GM21825 (cell line): ENCODE data around the gene SLX4IP.
A peak's percentile ranks its signal among the peaks of the same experiment; 100 is the strongest.

Experiments
- ATAC-seq: cut with Tn5 transposase; IDR thresholded peaks from one replicate; pipeline ENCODE4 v1.9.1; 2021; ENCODE audit warnings: mild to moderate bottlenecking, moderate library complexity; ENCODE audit not compliant: unreplicated experiment

SLX4IP gene

DNA sequence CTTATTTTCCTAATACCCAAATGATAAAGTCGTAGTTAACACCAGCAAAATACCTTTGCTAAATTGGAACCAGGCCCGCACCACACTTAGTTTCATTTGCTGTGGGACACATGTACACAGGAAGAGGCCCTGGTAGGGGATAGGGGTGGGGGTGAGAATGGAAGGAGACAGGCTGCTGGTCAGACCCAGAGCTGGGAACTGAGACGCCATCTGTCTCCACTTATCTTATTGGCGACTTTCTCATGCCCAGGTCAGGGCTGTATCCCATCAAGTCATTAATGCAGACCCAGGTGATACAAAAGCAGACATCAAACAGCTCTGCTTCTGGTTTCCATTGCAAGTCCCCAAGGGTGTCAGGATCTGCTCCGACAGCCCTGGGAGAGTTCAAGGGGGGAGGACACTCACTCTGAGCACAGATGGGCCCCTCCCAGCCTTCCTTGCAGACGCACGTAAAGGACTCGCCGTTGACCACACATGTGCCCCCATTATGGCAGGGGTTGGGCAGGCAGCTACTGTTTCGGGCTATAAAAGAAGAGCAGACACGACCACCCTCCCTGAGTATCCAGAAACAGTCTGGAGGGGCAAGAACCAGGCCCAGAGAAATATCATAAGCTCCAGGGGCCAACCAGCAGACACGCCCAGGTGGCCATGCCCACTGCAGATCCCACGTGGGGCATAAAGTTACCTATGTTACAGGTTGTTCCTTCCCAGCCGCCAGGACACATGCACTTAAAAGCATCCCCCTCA, 209.5 kb downstream of the SLX4IP start:
- ATAC-seq, result peak; percentile 55

DNA sequence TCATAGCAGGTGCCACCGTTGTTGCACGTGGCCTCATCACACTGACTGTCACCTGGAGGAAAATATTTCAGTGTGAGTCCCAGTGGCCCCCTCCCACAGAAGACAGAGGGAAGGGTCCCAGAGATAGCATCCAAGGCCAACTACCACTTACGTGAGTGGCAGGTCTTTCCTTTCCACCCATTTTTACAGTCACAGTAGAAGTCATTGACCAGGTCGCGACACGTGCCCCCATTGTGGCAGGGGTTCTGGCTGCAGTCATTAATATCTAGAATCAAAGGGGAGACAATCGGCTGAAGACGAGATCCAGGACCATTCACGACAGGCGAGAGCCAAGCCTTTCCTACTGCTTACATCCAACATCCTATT, 210.1 kb downstream of the SLX4IP start:
- ATAC-seq, result no peak

DNA sequence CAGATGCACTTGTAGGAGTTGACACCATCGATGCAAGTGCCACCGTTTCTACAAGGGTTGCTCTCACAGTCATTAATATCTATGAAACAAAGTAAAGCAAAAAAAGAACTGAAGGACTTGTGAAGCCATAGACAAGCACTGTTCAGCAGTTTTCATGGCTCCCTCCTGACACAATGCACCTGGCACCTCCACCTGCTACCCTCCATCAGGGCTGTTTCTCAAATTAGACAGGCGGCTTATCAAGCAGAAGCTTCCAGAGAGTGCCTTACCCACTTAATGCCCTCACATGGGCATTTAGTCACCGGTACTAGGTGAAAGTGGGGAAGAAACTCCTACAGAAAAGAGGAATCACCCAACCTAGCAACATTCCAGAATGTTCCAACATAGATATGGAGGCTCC, 210.9 kb downstream of the SLX4IP start:
- ATAC-seq, result no peak

DNA sequence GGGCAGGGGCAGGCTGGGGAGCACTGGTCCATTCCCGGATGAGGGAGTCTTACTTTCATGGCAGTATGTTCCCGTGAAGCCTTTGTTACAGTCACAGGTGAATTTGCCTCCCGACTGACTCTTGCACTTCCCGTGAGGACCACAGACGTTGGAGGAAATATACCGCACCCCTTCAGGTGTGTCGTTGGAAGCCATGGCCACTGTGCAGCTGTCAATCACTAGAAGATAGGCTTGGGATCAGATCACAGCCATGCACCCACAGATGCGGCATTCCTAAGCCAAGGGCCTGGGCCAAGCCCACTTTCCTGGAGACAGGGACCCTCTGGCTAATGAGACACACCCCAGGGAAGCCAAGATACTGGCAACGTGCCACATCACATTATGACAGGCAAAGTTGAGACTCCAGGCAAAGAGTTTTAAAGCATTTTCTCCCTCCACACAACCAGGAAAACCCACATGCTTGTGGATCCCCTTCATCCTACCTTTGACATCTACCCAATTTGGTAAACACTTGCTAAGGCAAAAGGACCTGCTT, 211.8 kb downstream of the SLX4IP start:
- ATAC-seq, result no peak

DNA sequence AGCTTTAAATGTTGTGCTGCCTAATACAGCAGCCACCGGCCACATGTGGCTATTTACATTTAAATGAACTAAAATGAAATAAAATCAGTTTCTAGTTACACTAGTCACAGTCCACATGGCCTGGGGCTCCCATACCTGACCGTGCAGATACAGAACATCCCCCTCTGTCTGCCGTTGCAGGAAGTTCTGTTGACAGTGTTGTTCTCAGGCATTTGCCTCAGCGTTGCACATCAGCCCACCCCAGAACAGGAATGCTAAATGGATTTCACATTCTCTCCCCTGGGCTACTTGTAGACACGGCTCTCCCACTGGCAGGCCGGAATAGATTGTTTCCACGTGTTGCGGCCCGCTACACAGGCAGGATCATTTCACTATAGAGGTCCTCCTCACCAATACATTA, 212.4 kb downstream of the SLX4IP start:
- ATAC-seq, result no peak

DNA sequence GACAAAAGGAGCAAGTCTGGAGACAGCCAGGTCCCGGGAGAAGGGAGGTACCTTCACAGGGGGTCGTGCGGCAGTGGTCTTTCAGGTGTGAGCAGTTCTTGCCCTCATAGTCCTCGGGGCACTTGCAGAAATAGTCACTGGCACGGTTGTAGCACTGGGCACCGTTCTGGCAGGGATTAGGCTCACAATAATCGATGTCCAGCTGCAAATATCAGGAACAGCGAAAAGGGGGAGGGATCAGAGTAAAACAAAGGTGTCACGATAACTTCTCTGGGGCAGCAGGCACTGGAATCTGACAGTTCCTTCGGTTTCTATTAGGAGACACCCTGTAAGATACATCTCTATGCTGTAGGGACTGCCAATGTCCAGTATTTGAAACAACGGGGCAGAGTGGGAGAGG, 212.8 kb downstream of the SLX4IP start:
- no peak for ATAC-seq

DNA sequence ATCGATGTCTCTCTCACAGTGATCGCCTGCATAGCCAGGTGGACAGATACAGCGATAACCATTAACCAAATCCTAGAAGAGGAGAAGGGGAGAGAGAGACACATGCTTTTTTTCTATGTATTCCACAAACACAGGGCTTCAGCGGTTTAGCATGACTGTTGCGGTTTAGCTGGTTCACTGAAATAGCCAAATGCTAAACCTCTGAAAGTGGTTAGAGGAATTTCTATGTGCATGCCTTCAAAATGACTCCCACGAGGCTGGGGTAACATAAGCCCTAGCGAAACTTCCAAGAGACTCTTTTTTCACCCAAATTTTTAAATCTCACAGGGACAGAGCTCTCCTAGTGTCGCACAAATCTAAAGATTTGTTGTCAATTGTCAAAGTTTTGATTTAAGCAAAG, 213.5 kb downstream of the SLX4IP start:
- ATAC-seq, result no peak

DNA sequence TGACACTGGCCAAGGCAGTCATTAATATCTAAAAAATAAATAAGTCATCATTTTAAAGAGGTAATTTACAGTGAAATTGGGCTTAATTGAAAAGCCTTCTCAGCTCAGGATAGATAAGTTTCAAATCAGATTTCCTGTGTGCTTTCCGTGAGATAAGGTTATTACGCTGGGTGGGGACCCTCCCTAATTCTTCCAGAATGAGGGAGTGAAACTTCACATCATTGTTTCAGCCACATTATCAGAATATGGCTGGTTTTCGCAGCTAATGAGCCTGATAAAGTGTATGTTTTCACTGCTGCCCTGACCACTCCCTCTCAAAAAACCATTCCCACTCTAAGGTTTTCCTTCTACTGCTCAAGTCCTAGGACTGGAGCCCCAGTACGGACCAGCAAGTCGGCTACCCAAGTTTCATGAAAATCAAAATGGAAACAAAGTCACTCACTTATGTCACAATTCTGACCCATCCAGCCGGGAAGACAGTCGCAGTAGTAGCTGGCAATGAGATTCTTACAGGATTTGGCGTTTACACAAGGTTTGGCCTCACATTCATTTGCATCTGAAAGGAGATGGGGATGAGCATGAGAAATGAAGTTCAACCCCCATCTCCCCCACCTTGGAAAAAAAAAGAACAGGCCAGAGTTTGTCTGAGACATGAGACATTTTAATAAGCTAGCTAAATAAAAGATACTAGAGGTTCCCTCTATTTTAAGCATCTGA, 214.1 kb downstream of the SLX4IP start:
- no peak for ATAC-seq

DNA sequence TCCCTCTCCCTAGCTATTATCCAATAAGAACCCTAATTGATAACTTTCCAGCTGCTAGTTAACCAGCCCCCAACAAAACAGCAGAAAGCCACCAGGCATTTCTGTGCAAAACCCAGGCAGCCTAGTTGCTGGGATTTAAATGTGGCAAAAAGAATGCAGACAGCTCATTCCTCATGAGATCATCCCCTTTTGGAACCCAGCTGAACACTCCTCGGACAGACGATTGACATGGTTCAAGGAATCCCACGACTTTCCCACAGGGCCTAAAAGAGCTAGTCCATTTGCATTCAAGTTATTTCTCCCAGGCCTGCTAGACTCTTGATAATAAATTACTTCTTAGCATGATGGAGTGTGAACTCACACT, 214.7 kb downstream of the SLX4IP start:
- no peak for ATAC-seq

DNA sequence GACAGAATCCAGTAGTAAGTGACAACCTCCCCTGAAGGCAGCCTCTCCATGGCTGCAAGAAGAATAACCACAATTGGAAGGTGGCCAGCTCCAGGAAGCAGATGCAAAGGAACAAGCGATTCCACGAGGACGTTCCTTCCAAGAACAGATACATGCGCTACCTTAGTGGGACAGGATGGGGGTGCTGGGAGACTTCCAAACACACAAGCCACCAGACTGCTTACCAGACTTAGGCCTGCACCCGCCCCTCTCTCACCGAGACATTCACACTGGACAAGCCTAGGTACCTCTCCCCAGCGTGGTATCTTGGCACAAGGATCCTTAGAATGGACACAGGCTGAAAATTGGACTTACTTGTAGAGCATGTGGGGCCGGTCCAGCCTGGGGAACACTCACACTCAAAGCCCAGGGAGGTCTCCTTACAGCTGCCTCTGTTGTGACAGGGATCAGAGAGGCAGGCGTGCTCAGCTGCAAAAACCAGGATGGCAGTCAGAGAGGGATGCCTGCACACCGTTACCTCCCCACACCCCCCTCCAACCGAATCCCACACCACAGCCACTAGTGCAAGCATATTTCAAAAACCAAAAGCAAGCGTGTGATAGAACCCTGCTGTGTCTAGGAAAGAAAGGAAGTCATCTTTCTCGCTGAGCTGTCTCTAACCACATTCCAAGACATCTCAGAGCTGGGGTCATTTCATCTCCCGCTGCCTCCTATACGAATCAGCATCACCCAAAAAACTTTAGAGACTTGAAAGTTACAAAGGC, 216.3 kb downstream of the SLX4IP start:
- no peak for ATAC-seq

DNA sequence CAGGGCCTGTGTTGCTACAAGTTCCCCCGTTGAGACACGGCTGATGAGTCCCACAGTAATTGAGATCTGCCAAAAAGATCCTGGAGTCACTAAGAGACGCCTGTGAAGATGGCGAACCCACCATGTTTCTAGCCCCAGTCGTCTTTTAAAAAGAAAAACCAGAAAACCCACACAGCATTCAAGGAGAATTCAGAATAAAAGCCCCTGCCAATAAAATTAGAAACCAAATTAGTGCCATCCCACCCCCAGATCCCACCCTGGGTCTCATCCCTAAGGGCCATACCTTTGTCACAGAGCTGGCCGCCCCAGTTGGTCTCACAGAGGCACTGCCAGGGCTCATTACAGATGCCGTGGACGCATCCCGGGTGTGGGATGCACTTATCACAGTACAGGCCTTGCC, 217.1 kb downstream of the SLX4IP start:
- no peak for ATAC-seq

DNA sequence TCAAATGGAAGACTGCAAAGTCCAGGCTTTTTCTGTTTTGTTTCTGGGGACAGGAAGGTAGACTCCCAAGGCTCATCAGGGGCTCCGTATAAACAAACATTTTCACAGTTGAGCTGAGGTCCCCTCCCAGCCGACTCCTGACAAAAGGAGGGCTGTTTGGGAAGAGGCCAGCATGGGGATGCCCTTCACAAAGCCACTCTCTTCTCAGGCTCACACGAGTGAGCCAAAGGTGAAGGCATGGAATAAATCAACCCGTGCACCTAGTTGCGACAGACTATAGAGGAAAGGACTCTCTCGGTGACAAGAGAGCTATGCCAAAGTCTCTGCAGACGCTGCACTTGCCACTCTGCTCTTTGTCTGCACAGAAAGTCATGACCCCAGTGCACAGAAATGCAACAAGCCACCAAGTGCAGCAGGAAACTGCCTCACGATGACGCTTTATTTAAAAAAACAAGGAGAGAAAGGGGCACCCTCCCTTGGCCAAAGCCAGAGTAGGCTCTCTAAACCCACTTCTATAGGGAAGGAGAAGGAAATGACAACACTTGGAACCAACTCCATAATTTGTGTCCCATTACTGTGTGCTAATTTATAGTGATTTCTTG, 217.7 kb downstream of the SLX4IP start:
- ATAC-seq, result no peak

DNA sequence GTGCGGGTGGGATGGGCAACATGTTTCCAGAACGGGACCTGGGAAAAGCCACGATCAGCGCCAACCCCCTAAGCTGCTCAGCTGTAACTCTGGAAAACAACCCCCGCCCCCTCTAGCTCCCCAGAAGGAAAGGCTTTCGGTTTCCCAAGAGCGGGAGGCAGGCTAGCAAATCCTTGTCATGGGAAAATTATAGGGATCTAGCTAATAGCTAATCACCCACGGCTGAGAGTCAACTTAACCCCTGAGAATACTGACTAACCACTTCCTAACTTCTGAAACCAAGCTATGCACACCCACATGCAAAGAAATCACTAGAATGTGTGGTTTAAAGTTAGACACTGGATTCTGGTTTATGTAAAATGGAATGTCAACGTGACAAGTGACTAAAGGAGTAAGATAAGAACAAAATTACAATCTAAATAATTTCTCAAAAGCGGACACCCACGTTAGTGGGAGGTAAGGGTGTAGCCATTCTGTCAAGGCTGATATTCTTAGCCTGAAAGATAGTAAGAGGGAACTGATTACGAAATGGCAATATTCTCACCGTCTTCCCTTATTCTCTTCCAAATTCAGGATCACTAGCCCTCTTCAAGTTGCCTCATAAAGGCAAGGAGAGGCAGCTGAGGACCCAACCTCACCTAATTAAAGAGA, 218.6 kb downstream of the SLX4IP start:
- ATAC-seq, result no peak

DNA sequence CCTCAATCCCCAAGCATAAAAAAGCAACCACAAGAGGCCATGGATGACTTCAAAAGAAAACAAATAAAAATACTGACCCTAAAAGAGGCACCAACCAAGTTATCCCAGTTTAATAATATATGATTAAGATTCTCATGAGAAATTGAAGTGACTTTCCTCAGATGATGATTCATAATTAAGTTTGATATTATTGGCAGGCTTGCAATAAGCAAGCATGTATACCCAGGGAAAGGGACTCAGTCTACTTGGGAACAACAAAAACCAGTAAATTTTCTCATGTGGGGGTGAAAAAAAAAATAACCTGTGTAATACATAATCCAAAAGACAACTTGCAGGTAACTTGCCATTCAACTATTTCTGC, 219.1 kb downstream of the SLX4IP start:
- no peak for ATAC-seq

DNA sequence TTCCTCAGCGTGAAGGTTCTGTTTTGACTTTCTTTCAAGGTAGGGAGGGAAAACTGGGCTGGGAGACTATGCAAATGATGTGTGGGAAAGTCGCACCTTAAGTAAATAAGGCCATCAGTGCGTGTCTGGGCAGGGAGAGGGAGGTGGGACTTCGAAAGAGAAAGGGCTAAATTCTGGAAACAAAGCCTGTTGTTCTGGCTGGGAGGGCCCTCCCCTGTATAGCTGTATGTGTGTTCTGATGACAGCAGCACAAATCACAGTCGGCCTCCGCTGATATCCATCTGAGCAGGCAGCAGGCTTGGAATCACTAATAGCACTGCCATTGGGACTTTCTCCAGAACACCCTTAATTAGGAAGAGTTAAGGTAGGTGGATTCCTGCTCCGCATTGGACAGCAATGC, 219.5 kb downstream of the SLX4IP start:
- ATAC-seq, result peak; percentile 67

DNA sequence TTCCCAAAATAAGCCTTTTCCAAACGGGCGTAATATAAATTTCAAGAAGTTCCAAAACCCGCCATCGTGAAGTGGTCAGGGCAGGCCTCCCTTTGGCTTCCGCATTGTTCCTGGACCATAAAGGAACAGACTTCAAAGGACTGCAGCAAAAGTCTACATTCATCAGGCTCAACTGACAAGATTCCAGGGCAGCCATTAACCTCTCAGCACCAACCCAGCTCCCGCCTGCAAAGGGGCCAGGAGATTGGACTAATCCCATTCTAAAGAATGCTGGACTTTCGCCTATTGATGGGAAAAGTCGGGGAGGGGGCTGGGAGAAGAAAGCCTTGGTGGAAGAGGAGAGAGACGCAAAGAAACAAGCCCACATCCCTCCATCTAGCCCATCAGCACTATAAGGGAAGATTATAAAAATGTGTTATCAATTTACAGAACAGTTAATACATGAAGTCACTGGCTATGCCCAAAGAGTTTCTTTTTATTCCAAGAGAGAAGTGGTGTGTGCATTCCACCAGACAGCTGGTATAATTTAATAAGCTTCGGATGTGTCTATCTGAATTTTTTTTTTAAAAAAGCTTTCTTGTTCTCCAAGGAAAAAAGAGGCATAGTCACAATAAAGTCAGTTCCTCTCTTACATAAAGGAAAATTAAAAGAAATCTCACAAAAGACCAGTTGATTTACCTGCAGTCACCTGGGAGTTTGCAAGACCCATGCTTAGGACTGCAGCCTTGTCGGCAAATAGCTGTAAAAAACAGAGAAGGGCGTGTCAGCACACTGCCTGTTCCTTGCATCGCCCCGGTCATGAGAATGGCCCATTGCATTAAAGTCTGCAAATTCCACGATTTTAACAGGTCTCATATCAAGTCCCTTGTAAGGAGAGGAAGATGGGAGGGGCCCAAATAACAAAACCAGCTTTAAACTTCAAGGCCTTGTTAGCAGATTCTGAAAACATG, 220.9 kb downstream of the SLX4IP start:
- no peak for ATAC-seq

DNA sequence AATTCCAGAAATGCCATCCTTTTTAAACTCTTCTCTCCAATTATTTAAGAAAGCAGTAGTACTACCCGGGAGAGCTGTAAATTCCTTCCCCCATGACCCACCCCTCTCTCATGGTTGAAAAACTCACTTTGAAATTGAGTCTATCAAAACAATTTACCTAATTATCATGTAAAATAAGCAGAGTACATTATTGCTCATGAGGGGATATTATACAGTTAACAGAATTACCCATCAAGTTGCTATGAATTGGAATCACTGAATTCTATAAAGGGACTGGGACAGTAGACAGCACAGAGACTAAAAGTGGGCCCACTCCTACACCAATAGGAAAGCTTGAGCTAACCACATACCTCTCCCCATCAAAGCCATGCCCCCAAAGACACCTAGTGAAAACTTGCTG, 222.3 kb downstream of the SLX4IP start:
- ATAC-seq, result no peak

DNA sequence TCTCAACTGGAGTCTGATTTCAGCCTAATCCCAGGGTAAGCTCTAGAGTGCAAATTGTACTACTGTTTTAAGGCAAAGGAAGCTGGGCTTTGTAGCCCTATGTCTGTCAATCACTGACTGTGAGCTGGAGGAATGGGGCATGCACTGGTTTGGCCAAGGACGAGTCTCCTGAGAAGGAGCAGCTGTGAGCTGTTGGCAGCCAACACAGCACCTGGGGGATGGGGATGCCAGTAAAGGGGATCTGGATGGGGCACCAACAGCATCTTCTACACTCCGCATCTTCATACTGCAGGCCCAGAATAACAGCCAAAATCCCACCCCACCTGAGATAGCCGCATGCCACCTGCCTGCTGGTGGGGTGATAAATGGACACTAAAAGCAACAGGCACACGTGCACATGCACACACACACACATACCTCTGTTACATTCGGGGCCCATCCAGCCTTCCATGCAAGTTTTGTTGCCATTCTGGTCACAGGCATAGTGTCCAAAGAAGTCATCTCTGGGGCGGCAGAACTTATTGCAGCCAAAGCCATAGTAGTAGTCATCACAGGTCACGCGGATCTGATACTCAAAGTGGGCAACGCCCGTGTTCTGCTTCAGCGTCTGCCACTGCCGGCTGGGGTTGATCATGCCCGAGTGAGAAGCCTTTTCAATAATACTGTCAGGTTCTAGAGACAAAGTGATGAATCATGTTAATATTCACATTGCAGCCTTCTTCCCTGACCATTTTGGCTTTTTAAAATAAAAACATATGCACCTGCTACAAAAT, 223.1 kb downstream of the SLX4IP start:
- ATAC-seq, result no peak
